ENCODE data around the gene SIDT2. TPM values are rescaled to one million over a fixed set of nuclear protein-coding genes. Genes with fewer than 3 reads are reported as not detected.

SIDT2 gene
- total RNA-seq, 1 donor = 46.6 TPM

DNA sequence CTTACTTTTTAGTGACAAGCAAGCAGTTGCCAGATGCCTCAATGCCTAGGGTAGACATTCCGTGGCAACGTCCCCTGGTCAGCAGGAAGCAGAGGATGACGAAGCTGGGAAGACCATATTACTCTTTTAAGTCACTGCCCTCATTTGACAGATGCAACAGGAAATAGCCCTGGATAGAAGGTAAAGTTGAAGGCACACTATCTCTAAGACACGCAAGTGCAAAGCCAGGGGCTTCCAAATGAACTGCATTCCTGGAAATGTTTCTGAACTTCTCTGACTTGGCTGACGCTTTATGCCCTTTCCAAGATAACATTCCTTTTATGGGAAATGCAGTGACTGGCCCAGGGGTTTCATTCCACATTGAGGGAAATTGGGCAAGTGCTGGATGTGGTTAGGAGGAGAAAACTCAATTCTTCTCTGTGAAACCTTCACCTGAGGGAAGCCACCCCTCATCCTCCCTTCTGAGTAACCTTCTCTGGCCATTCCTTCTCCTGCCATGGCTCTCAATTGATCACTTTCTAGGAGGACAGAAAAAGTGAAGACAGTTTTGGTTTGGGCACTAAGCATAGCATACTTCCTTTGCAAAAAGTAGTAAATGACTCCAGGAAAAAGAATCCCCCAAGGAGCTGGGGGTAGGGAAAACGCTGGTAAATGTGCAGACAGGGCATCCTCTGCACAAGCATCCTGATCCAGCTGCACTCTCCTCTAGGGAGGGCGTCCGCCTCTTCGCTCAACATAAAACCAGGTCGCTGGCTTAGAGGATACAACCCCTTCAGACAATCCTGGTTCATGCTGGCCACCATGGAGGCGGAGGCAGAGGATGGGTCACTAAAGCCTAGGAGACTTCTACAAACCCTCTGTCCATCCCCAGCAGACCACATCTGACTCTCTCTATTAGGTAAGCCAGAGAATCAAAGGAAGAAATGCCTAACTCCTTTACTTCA is 38.9 kb downstream of the SIDT2 start:
- no peak overlapping the region for H3K4me3 ChIP-seq (ENCODE audit: low read length)
- no peaks in the 10 kb centered on the region for H3K9me3 ChIP-seq (ENCODE audit: low read depth, low read length)
- H3K27me3 ChIP-seq (ENCODE audit: insufficient read depth, low read length) = no peaks in the 10 kb centered on the region
- H3K4me1 ChIP-seq (ENCODE audit: insufficient read depth, low read length) = peaks cover 5% of the 10 kb centered on the region

DNA sequence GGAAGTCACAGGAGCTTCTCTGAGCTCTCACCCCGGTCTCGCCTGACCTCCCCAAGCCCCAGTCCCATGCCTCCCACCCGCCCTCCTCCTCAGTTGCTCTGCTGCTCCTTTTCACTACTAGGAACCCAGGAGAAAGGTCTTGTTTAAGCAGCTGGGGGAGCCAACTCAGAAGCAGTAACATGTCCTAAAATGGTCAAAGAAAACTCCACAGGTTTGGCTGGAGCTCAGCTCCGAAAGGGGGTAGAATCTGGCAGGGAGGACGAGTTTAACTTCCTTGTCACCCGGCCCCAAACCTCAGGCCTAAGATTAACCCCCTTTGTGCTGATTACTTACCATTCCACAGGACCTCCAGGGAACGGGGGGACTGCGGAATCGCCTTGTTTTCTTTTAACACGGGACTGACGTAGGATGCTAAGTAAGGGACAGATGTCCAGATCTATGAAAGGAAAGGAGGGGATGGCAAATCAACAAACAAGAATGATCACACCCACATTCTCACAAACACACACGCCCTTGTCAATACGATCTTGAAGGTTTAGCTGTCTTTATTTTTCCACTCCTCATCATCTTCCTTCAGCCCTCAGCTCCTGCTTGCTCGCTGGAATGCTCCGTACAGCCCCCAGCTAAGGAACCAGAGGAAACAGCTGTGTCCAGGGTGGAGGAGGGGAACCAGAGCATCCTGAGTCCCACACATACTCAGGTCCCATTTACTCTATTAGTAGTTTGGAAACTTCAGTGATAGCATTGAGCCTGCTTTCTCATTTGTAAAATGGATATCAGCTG is 39.8 kb downstream of the SIDT2 start:
- Histone ChIP-seq H3K9me3 (ENCODE audit: low read depth, low read length) (no peaks in the 10 kb centered on the region), H3K4me3 (ENCODE audit: low read length) (no peak overlapping the region), H3K4me1 (ENCODE audit: insufficient read depth, low read length) (peaks cover 5% of the 10 kb centered on the region), H3K27me3 (ENCODE audit: insufficient read depth, low read length) (no peaks in the 10 kb centered on the region)

DNA sequence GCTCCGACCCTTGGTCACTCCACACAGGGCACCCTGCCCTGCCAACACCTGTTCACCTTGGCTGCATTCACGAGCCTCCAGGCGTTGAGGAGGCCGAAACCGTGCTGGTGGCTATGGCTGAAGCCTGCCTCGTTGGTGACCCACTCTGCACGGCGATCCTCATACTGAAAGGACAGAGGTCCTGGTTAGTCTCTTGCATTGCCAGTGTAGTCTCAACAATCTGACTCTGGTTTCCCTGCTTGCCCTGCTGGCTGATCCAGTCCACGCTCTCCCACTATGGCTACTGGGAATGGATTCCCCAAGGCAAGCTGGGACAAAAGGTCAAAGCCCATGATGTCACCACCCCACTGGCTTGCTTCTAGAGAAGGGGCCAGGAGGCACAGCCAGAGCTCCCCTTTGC is 40.5 kb downstream of the SIDT2 start:
- Histone ChIP-seq H3K9me3 (ENCODE audit: low read depth, low read length) (no peaks in the 10 kb centered on the region), H3K4me1 (ENCODE audit: insufficient read depth, low read length) (peaks cover 5% of the 10 kb centered on the region)

DNA sequence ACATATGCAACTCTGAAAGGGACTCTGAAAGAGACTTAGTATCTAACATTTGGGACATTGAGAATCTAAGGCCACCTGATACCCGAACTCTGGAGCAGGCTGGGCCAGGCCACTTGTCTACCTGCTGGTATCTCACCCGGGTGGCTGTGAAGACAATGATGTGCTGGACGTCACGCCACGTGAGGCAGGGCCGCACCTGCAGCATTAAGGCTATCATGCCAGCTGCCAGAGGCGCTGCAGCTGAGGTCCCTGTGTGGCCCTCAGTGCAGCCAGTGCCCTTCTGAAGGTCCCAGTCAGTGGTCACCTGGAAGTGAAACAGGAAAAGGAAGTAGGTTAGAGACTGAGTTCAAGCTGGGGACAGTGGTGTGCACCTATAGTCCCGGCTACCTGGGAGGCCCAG is 40.9 kb downstream of the SIDT2 start:
- peaks cover 5% of the 10 kb centered on the region for H3K4me1 ChIP-seq (ENCODE audit: insufficient read depth, low read length)
- H3K27me3 ChIP-seq (ENCODE audit: insufficient read depth, low read length) = no peaks in the 10 kb centered on the region
- H3K4me3 ChIP-seq (ENCODE audit: low read length) = no peak overlapping the region
- no peaks in the 10 kb centered on the region for H3K9me3 ChIP-seq (ENCODE audit: low read depth, low read length)

More for the DNA sequence above, 40.5 kb downstream of the SIDT2 start:
- H3K27me3 ChIP-seq (ENCODE audit: insufficient read depth, low read length) = no peaks in the 10 kb centered on the region
- no peak overlapping the region for H3K4me3 ChIP-seq (ENCODE audit: low read length)

DNA sequence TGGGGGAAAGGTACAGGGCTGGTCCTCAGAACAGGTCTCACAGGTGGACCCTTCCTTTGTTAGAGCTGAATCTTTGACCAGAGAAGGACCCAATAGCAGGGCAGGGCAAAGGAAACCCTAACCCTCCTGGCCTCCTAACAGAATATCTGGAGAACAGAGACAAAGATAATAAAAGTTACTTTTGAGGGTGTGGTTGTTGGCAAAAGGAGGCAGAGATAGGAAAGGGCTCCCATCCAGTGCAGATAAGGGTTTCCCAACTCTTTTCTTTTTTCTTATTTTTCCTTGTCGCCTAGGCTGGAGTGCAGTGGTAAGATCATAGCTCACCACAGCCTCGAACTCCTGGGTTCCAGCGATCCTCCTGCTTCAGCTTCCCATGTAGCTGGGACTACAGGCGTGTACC is 41.5 kb downstream of the SIDT2 start:
- Histone ChIP-seq H3K4me3 (ENCODE audit: low read length) (no peak overlapping the region), H3K27me3 (ENCODE audit: insufficient read depth, low read length) (no peaks in the 10 kb centered on the region), H3K9me3 (ENCODE audit: low read depth, low read length) (no peaks in the 10 kb centered on the region), H3K4me1 (ENCODE audit: insufficient read depth, low read length) (peaks cover 5% of the 10 kb centered on the region)

DNA sequence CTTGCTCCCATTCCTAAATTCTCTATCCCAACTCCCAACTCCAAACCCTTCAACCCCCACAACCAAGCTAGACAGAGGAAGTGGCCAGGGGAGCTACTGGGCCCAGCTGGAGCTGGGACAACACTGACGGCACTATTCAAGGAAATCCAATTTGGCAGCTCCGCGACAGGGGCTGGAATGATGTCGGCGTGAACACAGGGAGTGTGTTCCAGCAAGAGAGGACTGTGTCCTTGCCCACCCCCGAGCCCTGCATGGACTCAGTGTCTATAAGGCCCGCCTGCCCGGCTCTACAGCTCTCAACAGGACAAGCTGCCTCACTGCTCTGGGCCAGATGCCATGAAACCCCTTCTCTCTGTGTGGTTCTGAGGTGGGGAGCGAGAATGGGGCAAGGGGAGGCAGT is 42.0 kb downstream of the SIDT2 start:
- Histone ChIP-seq H3K4me3 (ENCODE audit: low read length) (no peak overlapping the region), H3K4me1 (ENCODE audit: insufficient read depth, low read length) (peaks cover 5% of the 10 kb centered on the region), H3K9me3 (ENCODE audit: low read depth, low read length) (no peaks in the 10 kb centered on the region), H3K27me3 (ENCODE audit: insufficient read depth, low read length) (no peaks in the 10 kb centered on the region)

DNA sequence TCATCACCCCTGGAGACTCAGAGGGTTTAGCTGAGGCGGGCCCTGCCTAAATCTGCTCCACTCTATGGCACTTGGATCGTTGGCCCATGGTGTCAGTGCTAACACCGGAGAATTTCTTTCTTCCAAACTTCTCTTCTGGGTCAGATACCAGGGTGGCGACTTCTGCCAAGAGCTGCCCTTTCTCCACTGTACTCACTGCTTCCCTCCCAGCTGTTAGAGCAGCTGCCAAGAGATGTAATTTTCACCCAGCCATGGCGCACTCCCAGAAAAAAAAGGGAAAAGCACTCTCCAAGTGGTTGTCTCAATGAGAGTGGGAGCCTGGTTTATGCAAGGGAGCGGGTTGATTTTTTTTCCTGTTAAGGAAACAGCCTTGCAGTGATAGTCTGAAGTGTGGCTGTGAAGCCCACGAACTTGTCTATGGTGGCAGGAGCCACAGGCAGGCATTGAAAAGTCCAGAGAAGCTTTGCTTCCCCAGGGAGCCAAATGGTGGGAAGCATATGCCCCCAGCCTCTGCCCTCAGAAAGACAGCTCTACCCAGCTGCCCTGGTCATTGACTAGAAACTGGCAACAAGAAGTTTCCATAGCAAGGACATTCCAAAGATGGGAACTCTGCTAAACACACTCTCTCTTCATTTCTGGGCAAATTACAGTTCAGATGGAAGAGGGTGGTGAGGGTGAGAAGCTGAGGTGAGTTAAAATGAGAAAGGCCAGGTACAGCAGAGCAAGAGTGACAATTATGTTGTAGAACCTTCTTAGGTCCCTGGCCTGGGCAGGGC is 42.6 kb downstream of the SIDT2 start:
- no peak overlapping the region for H3K4me3 ChIP-seq (ENCODE audit: low read length)
- no peaks in the 10 kb centered on the region for H3K9me3 ChIP-seq (ENCODE audit: low read depth, low read length)
- H3K27me3 ChIP-seq (ENCODE audit: insufficient read depth, low read length) = no peaks in the 10 kb centered on the region
- peaks cover 6% of the 10 kb centered on the region for H3K4me1 ChIP-seq (ENCODE audit: insufficient read depth, low read length)

DNA sequence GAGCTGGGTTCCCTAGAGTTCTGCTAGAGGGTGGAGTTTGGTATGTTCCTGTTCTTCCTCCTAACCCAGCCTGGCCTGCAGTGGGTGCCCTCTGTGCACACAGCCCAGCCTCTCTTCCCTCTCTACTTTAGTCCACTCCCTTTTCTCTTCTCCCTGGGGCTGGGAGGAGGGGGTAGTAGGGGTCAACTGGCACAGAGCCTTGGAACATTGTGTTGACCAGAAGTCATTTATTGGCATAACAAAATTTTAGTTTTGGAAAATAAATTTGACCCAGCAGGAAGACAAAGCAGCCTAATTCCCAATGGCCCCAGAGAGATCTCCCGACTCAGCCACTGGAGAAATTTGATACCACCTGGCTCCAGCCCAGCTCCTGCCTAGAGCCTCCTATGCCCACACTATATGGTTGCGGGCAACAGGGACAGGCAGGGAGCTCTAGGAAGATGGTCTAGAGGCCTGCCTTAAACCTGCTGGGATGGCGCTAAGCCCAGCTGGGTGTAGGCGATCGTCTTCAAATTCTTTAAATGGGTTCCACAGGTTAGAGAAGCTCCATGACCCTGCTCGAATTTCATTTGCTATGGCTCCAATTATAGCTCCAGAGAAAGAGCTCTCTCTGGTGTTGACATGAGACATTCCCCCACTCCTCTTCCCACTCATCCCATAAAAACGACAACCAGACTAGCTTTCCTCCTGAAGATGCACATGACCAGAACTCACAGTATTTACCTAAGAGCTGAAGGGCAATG is 43.4 kb downstream of the SIDT2 start:
- H3K9me3 ChIP-seq (ENCODE audit: low read depth, low read length) = no peaks in the 10 kb centered on the region
- H3K27me3 ChIP-seq (ENCODE audit: insufficient read depth, low read length) = no peaks in the 10 kb centered on the region
- peaks cover 14% of the 10 kb centered on the region for H3K4me1 ChIP-seq (ENCODE audit: insufficient read depth, low read length)
- no peak overlapping the region for H3K4me3 ChIP-seq (ENCODE audit: low read length)

DNA sequence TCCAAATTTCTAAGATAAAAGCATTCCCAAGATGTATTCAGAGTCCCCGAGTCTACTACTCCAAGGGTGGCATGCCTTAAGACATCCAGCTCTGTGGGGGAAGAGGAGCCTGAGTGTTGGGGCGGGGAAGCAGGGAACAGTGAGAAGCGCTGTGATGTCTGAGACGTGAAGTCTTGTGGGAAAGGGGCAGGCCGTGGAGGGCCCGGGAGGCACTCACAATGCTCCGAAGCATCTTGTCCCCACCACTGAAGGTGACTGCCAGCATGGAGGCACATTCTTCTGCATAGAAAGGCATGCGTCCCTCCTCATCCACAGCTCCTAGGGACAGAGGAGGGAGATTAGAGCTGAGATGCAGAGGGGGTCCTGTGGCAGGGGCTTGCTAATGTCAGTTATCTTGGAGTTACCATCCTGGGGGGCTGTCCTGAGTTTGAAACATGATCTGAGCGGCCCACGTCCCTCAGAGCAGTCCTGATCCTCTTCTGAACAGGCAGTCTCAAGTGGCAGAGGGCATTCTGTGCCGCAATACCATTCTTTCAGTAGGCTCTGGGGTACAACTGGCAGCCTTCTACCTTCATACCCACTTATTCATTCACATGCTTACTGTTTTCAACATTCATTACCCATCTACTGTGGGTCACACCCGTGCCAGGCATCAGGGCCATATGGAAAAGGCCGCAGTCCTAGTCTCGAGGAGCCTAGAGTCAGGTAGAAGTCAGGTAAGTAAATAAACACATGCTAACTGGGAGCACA is 44.6 kb downstream of the SIDT2 start:
- Histone ChIP-seq H3K4me1 (ENCODE audit: insufficient read depth, low read length) (peaks cover 14% of the 10 kb centered on the region), H3K9me3 (ENCODE audit: low read depth, low read length) (no peaks in the 10 kb centered on the region), H3K27me3 (ENCODE audit: insufficient read depth, low read length) (no peaks in the 10 kb centered on the region), H3K4me3 (ENCODE audit: low read length) (no peak overlapping the region)

DNA sequence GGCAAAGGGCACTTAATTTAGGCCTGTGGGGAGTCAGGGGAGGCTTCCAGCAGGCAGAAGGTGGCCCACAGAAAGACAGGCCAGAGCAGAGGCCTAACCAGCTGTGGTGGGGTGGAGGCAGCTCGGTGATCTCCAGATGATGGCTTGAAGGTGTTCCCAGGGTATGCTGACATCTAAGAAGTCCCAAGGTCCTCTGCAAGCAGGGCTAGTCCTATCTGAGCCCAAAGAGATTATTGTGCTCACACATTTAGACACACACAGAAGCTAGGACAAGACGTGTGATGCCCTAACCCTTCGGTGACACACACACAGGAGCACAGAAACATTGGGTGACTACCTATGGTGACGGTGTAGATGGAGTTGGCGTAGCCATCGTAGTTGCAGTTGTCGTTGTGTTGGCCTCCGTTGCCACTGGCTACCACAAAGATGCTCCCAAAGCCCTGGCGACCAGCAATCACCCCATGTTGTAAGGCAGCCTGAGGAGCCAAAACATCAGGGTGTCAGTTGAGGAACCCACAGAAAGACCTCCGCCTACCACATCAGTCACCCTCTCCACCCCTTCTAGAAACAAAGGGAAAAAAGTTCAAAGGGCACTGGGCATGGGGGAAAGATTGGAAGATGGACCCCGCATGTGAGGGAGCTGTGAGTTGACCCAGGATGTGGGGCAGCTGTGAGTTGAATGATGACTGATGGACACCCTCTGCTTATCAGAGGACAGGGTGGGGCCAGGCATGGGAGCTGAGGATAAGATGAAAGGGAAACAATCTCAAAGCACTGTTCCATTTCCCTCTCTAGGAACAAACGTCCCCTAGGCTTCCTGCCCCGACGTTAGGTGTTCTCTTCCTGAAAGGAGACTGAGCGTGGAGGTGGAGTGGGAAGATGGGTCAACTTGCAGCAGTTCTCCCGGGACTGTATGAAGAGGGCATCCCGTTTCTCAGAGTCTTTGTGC is 45.5 kb downstream of the SIDT2 start:
- H3K9me3 ChIP-seq (ENCODE audit: low read depth, low read length) = no peaks in the 10 kb centered on the region
- no peak overlapping the region for H3K4me3 ChIP-seq (ENCODE audit: low read length)
- no peaks in the 10 kb centered on the region for H3K27me3 ChIP-seq (ENCODE audit: insufficient read depth, low read length)
- H3K4me1 ChIP-seq (ENCODE audit: insufficient read depth, low read length) = peaks cover 15% of the 10 kb centered on the region

DNA sequence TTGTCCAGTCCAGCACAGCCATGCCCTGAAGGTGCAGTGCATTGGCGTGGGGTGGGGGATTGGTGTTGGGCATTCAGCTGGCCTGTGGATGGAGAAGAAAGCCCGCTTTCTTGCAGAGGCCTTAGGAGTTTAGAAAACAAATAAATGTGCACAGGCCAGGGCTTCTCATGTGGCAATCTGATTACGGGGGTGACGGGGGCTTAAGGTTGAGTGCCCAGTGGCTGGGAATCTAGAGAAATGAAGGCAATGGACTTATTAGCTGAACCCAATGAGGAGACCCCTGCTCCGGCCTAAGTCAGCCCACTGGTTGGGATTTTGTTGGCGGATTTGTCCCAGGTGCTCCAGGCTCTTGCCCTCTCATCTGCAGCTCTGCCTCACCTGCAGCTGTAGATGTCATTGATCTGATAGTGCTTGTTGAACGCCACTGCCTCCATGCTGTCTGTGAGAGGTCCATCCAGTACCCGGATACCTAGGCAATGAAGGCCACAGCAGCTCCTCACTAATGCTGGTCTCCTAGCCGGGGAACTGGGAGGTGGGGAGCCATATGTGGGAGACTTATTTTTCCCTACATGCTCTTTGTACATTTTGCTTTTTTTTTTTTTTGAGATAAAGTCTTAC is 47.1 kb downstream of the SIDT2 start:
- Histone ChIP-seq H3K4me1 (ENCODE audit: insufficient read depth, low read length) (peaks cover 26% of the 10 kb centered on the region), H3K27me3 (ENCODE audit: insufficient read depth, low read length) (no peaks in the 10 kb centered on the region)

DNA sequence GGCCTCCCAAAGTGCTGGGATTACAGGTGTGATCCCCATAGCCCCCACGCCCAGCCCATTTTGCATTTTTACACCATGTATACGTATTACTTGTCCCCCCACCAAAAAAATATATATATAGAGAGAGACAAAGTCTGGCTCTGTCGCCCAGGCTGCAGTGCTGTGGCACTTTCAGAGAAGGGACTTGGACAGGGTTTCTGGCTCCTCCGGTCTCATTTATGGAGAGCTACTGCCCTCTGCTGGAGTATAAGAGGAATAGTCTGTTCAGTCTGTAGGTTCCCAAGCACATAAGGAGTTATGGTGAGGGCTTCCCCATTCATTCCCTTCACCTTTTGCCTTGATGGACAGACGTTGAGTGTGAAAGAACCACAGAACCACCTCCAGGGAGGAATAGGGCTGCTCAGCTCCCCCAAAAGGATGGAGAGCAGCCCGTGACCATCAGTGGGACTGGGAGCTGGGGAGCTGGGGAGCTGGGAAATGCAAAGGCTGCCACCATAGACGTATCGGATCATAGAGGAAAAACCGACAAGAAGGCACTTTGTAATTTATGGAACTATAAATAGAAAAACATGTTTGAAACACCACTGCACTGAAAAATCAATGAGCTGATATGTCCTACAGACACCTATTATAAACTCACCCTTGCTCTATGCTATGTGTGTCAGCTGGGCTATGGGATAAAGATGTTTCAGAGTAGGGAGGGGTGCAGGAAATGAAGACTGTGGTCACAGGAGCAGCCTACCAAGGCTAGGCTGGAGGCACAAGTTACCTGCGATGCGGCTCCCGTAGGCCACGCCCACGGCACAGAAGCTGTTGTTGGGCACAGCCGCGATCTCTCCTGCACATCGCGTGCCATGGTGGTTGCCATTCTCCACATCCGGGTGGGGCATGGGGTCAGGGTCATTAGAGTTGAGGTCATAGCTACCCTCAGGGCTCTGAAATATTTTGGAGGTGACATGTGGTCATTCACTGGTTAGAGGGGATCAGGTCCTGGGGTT is 48.1 kb downstream of the SIDT2 start:
- Histone ChIP-seq H3K9me3 (ENCODE audit: low read depth, low read length) (no peaks in the 10 kb centered on the region), H3K27me3 (ENCODE audit: insufficient read depth, low read length) (no peaks in the 10 kb centered on the region), H3K4me3 (ENCODE audit: low read length) (no peak overlapping the region), H3K4me1 (ENCODE audit: insufficient read depth, low read length) (peaks cover 37% of the 10 kb centered on the region)

More for the DNA sequence above, 47.1 kb downstream of the SIDT2 start:
- no peaks in the 10 kb centered on the region for H3K9me3 ChIP-seq (ENCODE audit: low read depth, low read length)
- H3K4me3 ChIP-seq (ENCODE audit: low read length) = no peak overlapping the region
